Activated CD8-positive, alpha-beta T cell treated with anti-CD3 and anti-CD28 coated beads, Interleukin-2, amount 10 ng/mL, durations not matched to agents 7 days and 5 days (primary cell): Measurements from ENCODE around the gene ZNF341. TPM values are rescaled to one million over a fixed set of nuclear protein-coding genes. Genes with fewer than 3 reads are reported as not detected.
A peak's percentile ranks its signal among the peaks of the same experiment; 100 is the strongest.

ENCODE experiments used
- ATAC-seq: fragments of 150-1000 bp; cut with Tn5 transposase; one replicate; pipeline ENCODE4 v1.10.0; 2021; ENCODE audit warnings: moderate library complexity
- CTCF ChIA-PET: fragments of 350-600 bp; sonication (Branson Sonifier 250); formaldehyde crosslinking; loops from one replicate; lab custom pipeline; 2021; ENCODE audit warnings: antibody characterized with exemption; lab: Charles Lee
- POLR2A ChIA-PET: fragments of 350-600 bp; sonication (Branson Sonifier 250); formaldehyde crosslinking; loops from one replicate; lab custom pipeline; 2021; ENCODE audit warnings: antibody characterized with exemption; lab: Charles Lee
- DNase-seq: peaks from one replicate; pipeline ENCODE4 v3.0.0-alpha.2; 2020
- H3K27ac Mint-ChIP-seq: one replicate; pipeline ENCODE4 v1.8.0; 2021; ENCODE audit warnings: mild to moderate bottlenecking, mixed read lengths
- H3K27me3 Mint-ChIP-seq: one replicate; pipeline ENCODE4 v1.8.0; 2021; ENCODE audit warnings: low read depth, mixed read lengths
- H3K36me3 Mint-ChIP-seq: one replicate; pipeline ENCODE4 v1.8.0; 2021; ENCODE audit warnings: low read depth, mixed read lengths
- H3K4me1 Mint-ChIP-seq: one replicate; pipeline ENCODE4 v1.8.0; 2021; ENCODE audit warnings: low read depth, mixed read lengths
- H3K4me3 Mint-ChIP-seq: one replicate; pipeline ENCODE4 v1.8.0; 2021; ENCODE audit warnings: mild to moderate bottlenecking, mixed read lengths
- H3K9me3 Mint-ChIP-seq: one replicate; pipeline ENCODE4 v1.8.0; 2022; ENCODE audit warnings: mixed read lengths; ENCODE audit not compliant: insufficient read depth
- total RNA-seq, 2 experiments: library from RNA; stranded (reverse); gene quantifications; one replicate each; pipeline ENCODE4 v1.2.3, GENCODE V29; 2021

Gene ZNF341
- total RNA-seq, 2 experiments from 2014 or later, result 4.7 to 5.2 TPM

DNA sequence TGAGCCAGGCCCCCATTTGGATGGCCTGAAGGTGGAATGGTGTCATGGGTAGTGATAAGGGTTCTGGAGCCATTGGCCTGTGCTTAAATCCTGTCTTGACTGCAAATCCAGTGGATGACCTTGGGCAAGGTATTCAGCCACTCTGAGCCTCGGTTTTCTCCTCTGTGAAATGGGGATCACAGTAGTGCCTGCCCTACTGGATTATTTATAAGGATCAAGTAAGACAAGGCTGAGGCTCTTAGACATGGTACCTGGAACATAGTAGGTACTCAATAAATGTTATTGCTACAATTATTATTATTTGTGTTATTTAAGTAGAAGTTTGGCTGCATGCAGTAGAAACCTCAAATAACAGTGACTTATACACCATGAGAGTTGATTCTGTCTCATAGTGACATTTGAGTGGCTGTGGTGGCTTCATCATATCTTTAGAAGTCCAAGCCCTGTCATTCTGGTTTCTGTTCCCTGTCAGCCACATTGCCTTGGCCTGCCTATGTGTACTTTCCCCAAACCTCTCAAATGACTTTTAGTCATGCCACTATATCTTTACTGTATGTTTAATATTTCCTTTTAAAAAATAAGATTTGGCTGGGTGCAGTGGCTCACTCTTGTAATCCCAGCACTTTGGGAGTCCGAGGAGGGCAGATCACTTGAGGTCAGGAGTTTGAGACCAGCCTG lies 41.8 kb downstream of the ZNF341 start:
- Mint-ChIP-seq H3K4me3 (no peak overlapping the region), H3K36me3 (peaks cover 10% of the 10 kb centered on the region), H3K4me1 (peaks cover 11% of the 10 kb centered on the region), H3K9me3 (no peaks in the 10 kb centered on the region), H3K27ac (no peak overlapping the region), H3K27me3 (no peaks in the 10 kb centered on the region)
- DNase-seq (no peak), ATAC-seq (peak; percentile 26)
- ChIA-PET CTCF (interaction anchor here (0.6 kb wide), 1 partner anchor 18 kb away, joined by 3 read pairs; no protein-coding TSS in a partner anchor), POLR2A (no interaction called here)

DNA sequence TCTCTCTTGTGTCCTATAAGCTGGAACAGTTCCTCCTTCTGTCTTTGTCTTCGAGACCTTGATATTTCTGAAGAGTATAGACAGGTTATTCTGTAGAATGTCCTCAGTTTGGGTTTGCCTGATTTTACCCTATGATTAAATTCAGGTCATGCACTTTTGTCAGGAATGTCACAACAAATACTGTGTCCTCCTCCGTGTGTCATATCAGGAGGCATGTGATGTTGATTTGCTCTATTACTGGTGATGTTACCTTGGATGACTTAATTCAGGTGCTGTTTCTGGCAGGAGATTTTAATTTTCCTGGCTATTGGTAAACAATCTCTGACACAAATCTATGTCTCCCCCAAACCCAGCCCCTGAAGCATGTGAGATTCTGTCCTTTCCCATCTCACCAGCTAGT lies 46.0 kb downstream of the ZNF341 start:
- Mint-ChIP-seq H3K9me3 (no peaks in the 10 kb centered on the region), H3K36me3 (peaks cover 9% of the 10 kb centered on the region), H3K27me3 (no peaks in the 10 kb centered on the region), H3K27ac (no peak overlapping the region), H3K4me1 (peaks cover 17% of the 10 kb centered on the region), H3K4me3 (no peak overlapping the region)
- DNase-seq, result no peak
- ChIA-PET CTCF (interaction anchor here (2.4 kb wide), 1 partner anchor 15 kb away, joined by 14 read pairs; no protein-coding TSS in a partner anchor), POLR2A (no interaction called here)
- ATAC-seq, result no peak

DNA sequence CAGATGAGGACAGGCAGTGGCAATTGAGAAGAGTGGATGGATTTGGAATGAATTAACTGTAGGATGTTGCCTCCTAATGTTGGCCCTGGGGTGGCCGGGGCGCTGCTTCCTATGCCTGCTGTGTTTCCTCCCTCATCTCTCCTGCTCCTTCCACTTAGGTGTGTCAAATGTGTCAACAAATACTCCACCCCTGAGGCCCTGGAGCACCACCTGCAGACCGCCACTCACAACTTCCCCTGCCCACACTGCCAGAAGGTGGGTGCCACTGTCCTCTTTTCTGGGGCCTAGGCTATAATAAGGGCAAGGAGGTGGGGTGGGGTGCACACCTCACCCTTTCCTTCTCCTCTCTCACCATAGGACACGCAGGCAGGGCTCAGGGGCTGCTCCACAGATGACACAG lies 49.3 kb downstream of the ZNF341 start:
- Mint-ChIP-seq H3K36me3 (peaks cover 6% of the 10 kb centered on the region), H3K27me3 (no peaks in the 10 kb centered on the region), H3K4me1 (peaks cover 20% of the 10 kb centered on the region), H3K27ac (peak overlapping the region; percentile 46), H3K9me3 (no peaks in the 10 kb centered on the region), H3K4me3 (no peak overlapping the region)
- ATAC-seq, result no peak
- DNase-seq, result no peak
- ChIA-PET CTCF (no interaction called here), POLR2A (no interaction called here)

DNA sequence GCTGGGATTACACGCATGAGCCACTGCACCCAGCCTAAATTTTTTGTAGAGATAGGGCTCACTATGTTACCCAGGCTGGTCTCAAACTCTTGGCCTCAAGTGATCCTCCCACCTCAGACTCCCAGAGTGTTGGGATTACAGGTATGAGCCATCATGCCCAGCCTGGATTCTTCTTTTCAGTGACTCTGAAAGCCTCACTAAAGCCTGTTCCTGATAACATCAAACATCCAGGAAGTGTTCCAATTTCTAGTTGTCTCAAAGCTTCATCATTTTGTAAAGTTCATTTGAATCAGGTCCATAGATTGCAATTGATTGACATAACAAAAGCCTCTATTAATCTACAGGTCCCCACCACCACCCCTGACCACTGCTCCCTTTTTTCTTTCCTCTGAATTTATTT lies 50.1 kb downstream of the ZNF341 start:
- no peak for DNase-seq
- Mint-ChIP-seq H3K9me3 (no peaks in the 10 kb centered on the region), H3K27ac (peak overlapping the region; percentile 1), H3K27me3 (no peaks in the 10 kb centered on the region), H3K4me3 (no peak overlapping the region), H3K36me3 (peaks cover 6% of the 10 kb centered on the region), H3K4me1 (peaks cover 24% of the 10 kb centered on the region)
- POLR2A ChIA-PET, result no interaction called here
- no peak for ATAC-seq
- CTCF ChIA-PET, result interaction anchor here (2.0 kb wide), 1 partner anchor 10 kb away, joined by 9 read pairs; no protein-coding TSS in a partner anchor

DNA sequence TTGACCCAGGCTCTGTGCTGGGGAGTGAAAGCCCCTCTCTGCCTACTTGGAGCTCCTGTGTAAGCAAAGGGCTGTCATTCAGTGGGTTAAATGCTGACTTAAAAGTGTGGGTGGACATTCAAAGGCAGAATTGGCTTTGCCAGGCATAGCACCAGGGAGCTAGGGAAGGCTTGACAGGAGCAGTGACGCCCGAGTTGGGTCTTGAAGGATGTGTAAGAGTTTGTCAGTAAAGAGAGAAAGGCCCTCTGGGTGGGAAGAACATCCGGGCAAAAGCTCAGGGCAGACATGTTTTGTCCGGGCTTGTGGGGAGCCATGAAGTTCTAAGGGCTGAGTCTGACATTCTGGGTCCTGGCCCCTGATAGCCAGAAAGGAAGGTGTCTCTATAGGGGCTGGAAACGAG lies 51.5 kb downstream of the ZNF341 start:
- peaks cover 35% of the 10 kb centered on the region for H3K4me1 Mint-ChIP-seq
- no peak for DNase-seq
- no peak overlapping the region for H3K27ac Mint-ChIP-seq
- no peak overlapping the region for H3K4me3 Mint-ChIP-seq
- peaks cover 6% of the 10 kb centered on the region for H3K36me3 Mint-ChIP-seq
- ATAC-seq, result no peak
- ChIA-PET POLR2A (no interaction called here), CTCF (interaction anchor here (1.1 to 2.0 kb wide), 2 partner anchors 9 to 529 kb away, joined by 4 to 9 read pairs; no protein-coding TSS in a partner anchor)
- no peaks in the 10 kb centered on the region for H3K9me3 Mint-ChIP-seq
- no peaks in the 10 kb centered on the region for H3K27me3 Mint-ChIP-seq

DNA sequence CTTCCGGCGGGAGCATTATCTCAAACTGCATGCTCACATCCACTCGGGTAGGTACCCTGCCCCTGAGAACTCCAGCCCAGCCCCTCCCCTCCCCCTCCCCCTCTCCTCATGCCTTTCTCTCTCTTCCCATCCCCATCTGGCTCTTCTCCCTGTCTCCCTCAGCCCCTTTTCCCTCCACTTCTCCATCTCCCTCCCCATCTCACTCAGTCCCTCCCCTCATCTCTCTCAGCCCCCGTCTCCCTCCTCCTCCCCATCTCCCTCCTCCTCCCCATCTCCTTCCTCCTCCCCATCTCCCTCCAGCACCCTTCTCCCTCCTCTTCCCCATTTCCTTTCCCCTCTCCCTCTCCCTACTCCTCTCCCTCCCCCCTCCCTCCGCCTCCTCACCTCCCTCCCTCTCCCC lies 52.0 kb downstream of the ZNF341 start:
- no peak overlapping the region for H3K27ac Mint-ChIP-seq
- no peak for ATAC-seq
- H3K36me3 Mint-ChIP-seq, result peaks cover 5% of the 10 kb centered on the region
- H3K9me3 Mint-ChIP-seq, result no peaks in the 10 kb centered on the region
- CTCF ChIA-PET, result no interaction called here
- DNase-seq, result no peak
- peaks cover 32% of the 10 kb centered on the region for H3K4me1 Mint-ChIP-seq
- no peak overlapping the region for H3K4me3 Mint-ChIP-seq
- no peaks in the 10 kb centered on the region for H3K27me3 Mint-ChIP-seq
- POLR2A ChIA-PET, result no interaction called here

DNA sequence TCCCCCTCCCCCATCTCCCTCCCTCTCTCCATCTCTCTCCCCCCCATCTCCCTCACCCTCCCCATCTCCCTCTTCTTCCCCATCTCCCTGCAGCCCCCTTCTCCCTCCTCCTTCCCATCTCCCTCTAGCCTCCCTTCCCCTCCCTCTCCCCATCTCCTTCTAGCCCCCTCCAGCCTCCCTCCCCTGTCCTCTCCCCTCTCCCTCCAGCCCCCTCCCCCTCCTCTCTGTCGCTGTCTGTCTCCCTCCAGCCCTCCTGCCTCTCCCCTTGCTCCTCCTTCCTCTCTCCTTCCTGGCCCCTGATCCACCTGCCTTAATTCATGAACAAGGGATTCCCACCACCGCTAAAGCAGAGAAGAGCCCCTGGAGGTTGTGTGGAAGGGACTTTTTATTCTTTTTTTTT lies 52.4 kb downstream of the ZNF341 start:
- DNase-seq, result no peak
- ATAC-seq, result no peak
- CTCF ChIA-PET, result no interaction called here
- H3K9me3 Mint-ChIP-seq, result no peaks in the 10 kb centered on the region
- H3K27me3 Mint-ChIP-seq, result no peaks in the 10 kb centered on the region
- H3K4me3 Mint-ChIP-seq, result no peak overlapping the region
- H3K27ac Mint-ChIP-seq, result no peak overlapping the region
- peaks cover 2% of the 10 kb centered on the region for H3K36me3 Mint-ChIP-seq
- POLR2A ChIA-PET, result no interaction called here
- peaks cover 28% of the 10 kb centered on the region for H3K4me1 Mint-ChIP-seq

- ChIA-PET CTCF (no interaction called here), POLR2A (no interaction called here)
- H3K4me1 Mint-ChIP-seq, result peaks cover 24% of the 10 kb centered on the region
- H3K27me3 Mint-ChIP-seq, result no peaks in the 10 kb centered on the region
- peak overlapping the region; percentile 52 for H3K27ac Mint-ChIP-seq
- H3K9me3 Mint-ChIP-seq, result no peaks in the 10 kb centered on the region
- DNase-seq (no peak), ATAC-seq (no peak)
- H3K4me3 Mint-ChIP-seq, result no peak overlapping the region
- peaks cover 2% of the 10 kb centered on the region for H3K36me3 Mint-ChIP-seq
Measured at GRCh38 chr20:33785503-33785902, 53.7 kb downstream of the ZNF341 start.

- ATAC-seq (peak; percentile 27), DNase-seq (no peak)
- POLR2A ChIA-PET, result no interaction called here
- H3K4me1 Mint-ChIP-seq, result peaks cover 23% of the 10 kb centered on the region
- H3K9me3 Mint-ChIP-seq, result no peaks in the 10 kb centered on the region
- no peaks in the 10 kb centered on the region for H3K36me3 Mint-ChIP-seq
- H3K4me3 Mint-ChIP-seq, result no peak overlapping the region
- no peaks in the 10 kb centered on the region for H3K27me3 Mint-ChIP-seq
- CTCF ChIA-PET, result interaction anchor here (0.6 to 1.0 kb wide), 2 partner anchors 127 to 132 kb away, joined by 3 read pairs; no protein-coding TSS in a partner anchor
- H3K27ac Mint-ChIP-seq, result peak overlapping the region; percentile 60
Measured at GRCh38 chr20:33787253-33787891, 55.6 kb downstream of the ZNF341 start.

DNA sequence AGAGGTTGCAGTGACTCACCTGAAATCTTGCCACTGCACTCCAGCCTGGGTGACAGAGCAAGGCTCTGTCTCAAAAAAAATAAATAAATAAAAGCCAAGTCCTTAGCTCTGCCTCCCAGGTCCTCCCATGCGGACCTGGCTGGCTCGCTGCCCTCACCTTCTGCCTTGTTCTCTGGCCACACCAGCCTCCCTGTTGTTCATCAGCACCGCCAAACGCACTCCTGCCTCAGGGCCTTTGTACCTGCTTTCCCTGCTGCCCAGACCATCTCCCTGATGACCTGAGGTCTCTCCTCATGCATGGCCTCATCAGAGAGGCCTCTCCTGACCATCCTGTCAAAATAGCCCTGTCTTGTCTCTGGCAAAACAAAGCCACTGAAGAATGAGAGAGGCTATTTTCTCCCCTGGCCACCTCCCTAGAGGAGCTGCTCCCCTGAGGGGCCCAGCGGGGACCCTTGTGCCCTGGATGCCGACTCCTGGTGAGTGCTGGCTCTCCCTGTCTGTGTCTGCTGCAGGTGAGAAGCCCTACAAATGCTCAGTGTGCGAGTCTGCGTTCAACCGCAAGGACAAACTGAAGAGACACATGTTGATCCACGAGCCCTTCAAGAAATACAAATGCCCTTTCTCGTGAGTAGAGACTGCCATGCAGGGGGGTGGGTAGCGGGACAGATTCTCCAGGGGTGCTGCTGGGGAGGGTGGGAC lies 56.7 kb downstream of the ZNF341 start:
- Mint-ChIP-seq H3K27me3 (no peaks in the 10 kb centered on the region), H3K36me3 (no peaks in the 10 kb centered on the region), H3K9me3 (no peaks in the 10 kb centered on the region), H3K4me3 (no peak overlapping the region), H3K27ac (peak overlapping the region; percentile 74), H3K4me1 (peaks cover 32% of the 10 kb centered on the region)
- CTCF ChIA-PET, result no interaction called here
- no peak for ATAC-seq
- DNase-seq, result no peak
- POLR2A ChIA-PET, result no interaction called here

- peaks cover 34% of the 10 kb centered on the region for H3K4me1 Mint-ChIP-seq
- ChIA-PET POLR2A (no interaction called here), CTCF (interaction anchor here (1.3 kb wide), 1 partner anchor 125 kb away, joined by 4 read pairs; no protein-coding TSS in a partner anchor)
- no peaks in the 10 kb centered on the region for H3K36me3 Mint-ChIP-seq
- no peak overlapping the region for H3K4me3 Mint-ChIP-seq
- no peaks in the 10 kb centered on the region for H3K27me3 Mint-ChIP-seq
- peak overlapping the region; percentile 57 for H3K27ac Mint-ChIP-seq
- ATAC-seq (no peak), DNase-seq (no peak)
- no peaks in the 10 kb centered on the region for H3K9me3 Mint-ChIP-seq
Measured at GRCh38 chr20:33789109-33789857, 57.5 kb downstream of the ZNF341 start.
